SK-N-SH treated with all-trans-retinoic acid at 6 μM for 48 hours (cell line): ENCODE measurements around the gene BABAM2.

Experiments
- ATAC-seq: fragments of 200-7000 bp; cut with Tn5 transposase; 3 replicates; pipeline ENCODE4 v1.9.1; 2020; ENCODE audit warnings: mild to moderate bottlenecking, moderate library complexity
- BACH2 ChIP-seq: fragments of 250-450 bp; sonication (Bioruptor Pico); IDR thresholded peaks from 2 replicates; pipeline ENCODE4 v1.9.0; 2021; ENCODE audit warnings: mild to moderate bottlenecking, borderline replicate concordance
- CREB5 ChIP-seq: fragments of 250-450 bp; sonication (Bioruptor Pico); IDR thresholded peaks from 2 replicates; pipeline ENCODE4 v1.5.1; 2020; ENCODE audit warnings: low read depth, mild to moderate bottlenecking, moderate library complexity
- CSDC2 ChIP-seq: fragments of 250-450 bp; sonication (Bioruptor Pico); IDR thresholded peaks from 2 replicates; pipeline ENCODE4 v1.5.0; 2020; ENCODE audit warnings: mild to moderate bottlenecking, moderate library complexity
- CSRNP3 ChIP-seq: fragments of 250-450 bp; sonication (Bioruptor Pico); IDR thresholded peaks from 2 replicates; pipeline ENCODE4 v1.5.1; 2021; ENCODE audit warnings: mild to moderate bottlenecking, moderate library complexity
- ESRRG ChIP-seq: fragments of 250-450 bp; sonication (Bioruptor Pico); IDR thresholded peaks from 2 replicates; pipeline ENCODE4 v1.6.1; 2021; ENCODE audit warnings: mild to moderate bottlenecking
- GLIS3 ChIP-seq: fragments of 250-450 bp; sonication (Bioruptor Pico); IDR thresholded peaks from 2 replicates; pipeline ENCODE4 v1.5.0; 2020; ENCODE audit warnings: mild to moderate bottlenecking, moderate library complexity
- ISL1 ChIP-seq: fragments of 250-450 bp; sonication (Bioruptor Pico); IDR thresholded peaks from 2 replicates; pipeline ENCODE4 v2.1.2; 2022; ENCODE audit warnings: mild to moderate bottlenecking, moderate library complexity
- OSR1 ChIP-seq: fragments of 250-450 bp; sonication (Bioruptor Pico); IDR thresholded peaks from 2 replicates; pipeline ENCODE4 v1.8.0; 2022; ENCODE audit warnings: moderate library complexity, mild to moderate bottlenecking, inconsistent platforms
- POU6F1 ChIP-seq: fragments of 250-450 bp; sonication (Bioruptor Pico); IDR thresholded peaks from 2 replicates; pipeline ENCODE4 v1.8.0; 2021; ENCODE audit warnings: low read depth, mild to moderate bottlenecking, moderate library complexity, borderline replicate concordance
- PPARA ChIP-seq: fragments of 250-450 bp; sonication (Bioruptor Pico); IDR thresholded peaks from 2 replicates; pipeline ENCODE4 v1.5.0; 2020; ENCODE audit warnings: mild to moderate bottlenecking, borderline replicate concordance
- RARB ChIP-seq: fragments of 250-450 bp; sonication (Bioruptor Pico); IDR thresholded peaks from 2 replicates; pipeline ENCODE4 v1.8.0; 2021; ENCODE audit warnings: mild to moderate bottlenecking, moderate library complexity
- SNAI2 ChIP-seq: fragments of 250-450 bp; sonication (Bioruptor Pico); IDR thresholded peaks from 2 replicates; pipeline ENCODE4 v1.5.0; 2020; ENCODE audit warnings: mild to moderate bottlenecking, moderate library complexity
- TCF4 ChIP-seq: fragments of 250-450 bp; sonication (Bioruptor Pico); IDR thresholded peaks from 2 replicates; pipeline ENCODE4 v1.8.0; 2021; ENCODE audit warnings: mild to moderate bottlenecking, moderate library complexity, borderline replicate concordance
- TOX ChIP-seq: fragments of 250-450 bp; sonication (Bioruptor Pico); IDR thresholded peaks from 2 replicates; pipeline ENCODE4 v1.8.0; 2021; ENCODE audit warnings: mild to moderate bottlenecking, moderate library complexity, borderline replicate concordance
- TSHZ2 ChIP-seq: fragments of 250-450 bp; sonication (Bioruptor Pico); IDR thresholded peaks from 2 replicates; pipeline ENCODE4 v1.5.0; 2020; ENCODE audit warnings: mild to moderate bottlenecking, moderate library complexity
- ZC3H10 ChIP-seq: fragments of 250-450 bp; sonication (Bioruptor Pico); IDR thresholded peaks from 2 replicates; pipeline ENCODE4 v1.5.1; 2021; ENCODE audit warnings: mild to moderate bottlenecking, moderate library complexity
- ZFP3 ChIP-seq: fragments of 250-450 bp; sonication (Bioruptor Pico); IDR thresholded peaks from 2 replicates; pipeline ENCODE4 v1.5.0; 2020; ENCODE audit warnings: mild to moderate bottlenecking, moderate library complexity
- ZFP30 ChIP-seq: fragments of 450-650 bp; formaldehyde crosslinking; IDR thresholded peaks from 2 replicates; pipeline ENCODE4 v1.5.0; 2022; ENCODE audit warnings: mild to moderate bottlenecking, moderate library complexity
- ZNF565 ChIP-seq: fragments of 450-650 bp; formaldehyde crosslinking; conservative IDR thresholded peaks from 2 replicates; pipeline ENCODE4 v1.5.0; 2020; ENCODE audit warnings: low read depth, mild to moderate bottlenecking, moderate library complexity
- ZNF70 ChIP-seq: fragments of 450-650 bp; formaldehyde crosslinking; IDR thresholded peaks from 2 replicates; pipeline ENCODE4 v1.5.0; 2020; ENCODE audit warnings: mild to moderate bottlenecking, moderate library complexity
- ZNF8 ChIP-seq: fragments of 450-650 bp; formaldehyde crosslinking; IDR thresholded peaks from 2 replicates; pipeline ENCODE4 v1.5.0; 2020; ENCODE audit warnings: mild to moderate bottlenecking, moderate library complexity

BABAM2 gene

GRCh38 chr2:28068088-28068487 lies 177.6 kb downstream of the BABAM2 start:
- no peak for ATAC-seq
- TF ChIP-seq ISL1 (CRISPR knock-in tag) (peak; percentile 30; the same call in 1 of the 2 replicates), ZNF70 (CRISPR knock-in tag) (no peak)
- TF ChIP-seq, all 23 proteins: peak for 1

- TF ChIP-seq ZNF565: no peak
- no peak for TF ChIP-seq CSDC2 (CRISPR knock-in tag)
- no peak for TF ChIP-seq SNAI2
- no peak for TF ChIP-seq CSRNP3
- TF ChIP-seq GLIS3 (CRISPR knock-in tag): no peak
- ATAC-seq: no peak
Observed at GRCh38 chr2:28068527-28068926, 178.0 kb downstream of the BABAM2 start.

- no peak for ATAC-seq
- TF ChIP-seq CSDC2 (CRISPR knock-in tag) (no peak), BACH2 (CRISPR knock-in tag) (no peak), ZC3H10 (no peak), ZFP30 (no peak), TSHZ2 (no peak), PPARA (CRISPR knock-in tag) (no peak), TCF4 (CRISPR knock-in tag) (no peak), ZNF565 (no peak), CREB5 (CRISPR knock-in tag) (no peak), GLIS3 (CRISPR knock-in tag) (no peak), RARB (no peak), ESRRG (CRISPR knock-in tag) (no peak), ZNF70 (CRISPR knock-in tag) (no peak), SNAI2 (no peak), ISL1 (CRISPR knock-in tag) (no peak), OSR1 (CRISPR knock-in tag) (no peak), POU6F1 (CRISPR knock-in tag) (no peak), ZNF8 (CRISPR knock-in tag) (no peak), ZFP3 (CRISPR knock-in tag) (no peak), TOX (CRISPR knock-in tag) (no peak)
Observed at GRCh38 chr2:28071221-28071620, 180.7 kb downstream of the BABAM2 start.

GRCh38 chr2:28074137-28074536 lies 183.6 kb downstream of the BABAM2 start:
- no peak for ATAC-seq
- TF ChIP-seq ZFP3 (CRISPR knock-in tag) (no peak), TCF4 (CRISPR knock-in tag) (peak; percentile 77)
- TF ChIP-seq, all 23 proteins: peak for 1

GRCh38 chr2:28080911-28081310 lies 190.4 kb downstream of the BABAM2 start:
- no peak for TF ChIP-seq GLIS3 (CRISPR knock-in tag)
- no peak for TF ChIP-seq TCF4 (CRISPR knock-in tag)
- TF ChIP-seq BACH2 (CRISPR knock-in tag): no peak
- TF ChIP-seq OSR1 (CRISPR knock-in tag): no peak
- no peak for TF ChIP-seq ZFP30
- no peak for TF ChIP-seq POU6F1 (CRISPR knock-in tag)
- TF ChIP-seq ESRRG (CRISPR knock-in tag): no peak
- peak; percentile 71 for ATAC-seq
